Measurements from ENCODE around the gene TINCR. TPM values are rescaled to one million over a fixed set of nuclear protein-coding genes. Genes with fewer than 3 reads are reported as not detected.

Gene TINCR
- polyA plus RNA-seq, 5 donors = 0.40 to 0.64 (median 0.50) TPM

- no peak for DNase-seq
Measured at GRCh38 chr19:5590151-5590864, 22.6 kb upstream of the TINCR start.

- no peak for DNase-seq
Measured at GRCh38 chr19:5588906-5589676, 21.3 kb upstream of the TINCR start.

- DNase-seq = no peak
Measured at GRCh38 chr19:5588441-5588840, 20.7 kb upstream of the TINCR start.

GRCh38 chr19:5587661-5588060 is 19.9 kb upstream of the TINCR start:
- no peak for DNase-seq

GRCh38 chr19:5587071-5587455 is 19.3 kb upstream of the TINCR start:
- no peak for DNase-seq

GRCh38 chr19:5586300-5587070 is 18.7 kb upstream of the TINCR start:
- no peak for DNase-seq

GRCh38 chr19:5585461-5586299 is 17.9 kb upstream of the TINCR start:
- DNase-seq = peak; percentile 17 to 29

GRCh38 chr19:5580161-5580571 is 12.4 kb upstream of the TINCR start:
- DNase-seq = no peak

GRCh38 chr19:5579697-5580096 is 11.9 kb upstream of the TINCR start:
- no peak for DNase-seq

GRCh38 chr19:5579286-5579685 is 11.5 kb upstream of the TINCR start:
- DNase-seq = no peak

GRCh38 chr19:5578097-5578846 is 10.5 kb upstream of the TINCR start:
- DNase-seq = peak; percentile 46 to 64

- DNase-seq = no peak
Measured at GRCh38 chr19:5575590-5575989, 7.8 kb upstream of the TINCR start.

- DNase-seq = no peak
Measured at GRCh38 chr19:5572556-5573286, 5.0 kb upstream of the TINCR start.

- DNase-seq = no peak
Measured at GRCh38 chr19:5571777-5572176, 4.0 kb upstream of the TINCR start.

GRCh38 chr19:5567970-5568407 is 236 bp upstream of the TINCR start:
- DNase-seq = no peak

GRCh38 chr19:5564930-5565329 is 2.8 kb downstream of the TINCR start:
- DNase-seq = no peak

- no peak for DNase-seq
Measured at GRCh38 chr19:5563935-5564612, 3.7 kb downstream of the TINCR start.

- no peak for DNase-seq
Measured at GRCh38 chr19:5563008-5563431, 4.7 kb downstream of the TINCR start.

GRCh38 chr19:5562280-5562679 is 5.5 kb downstream of the TINCR start:
- DNase-seq = no peak

Data from right lung (tissue), 5 donors.